Naive thymus-derived CD4-positive, alpha-beta T cell (primary cell): ENCODE measurements around the gene TFDP1. TPM values are rescaled to one million over a fixed set of nuclear protein-coding genes. Genes with fewer than 3 reads are reported as not detected.

ENCODE experiments used
- ATAC-seq: fragments of 150-1000 bp; cut with Tn5 transposase; 2 replicates; pipeline ENCODE4 v1.10.0; 2021; ENCODE audit warnings: mild to moderate bottlenecking, moderate library complexity
- CTCF ChIA-PET: fragments of 350-600 bp; sonication (Branson Sonifier 250); formaldehyde crosslinking; loops from one replicate; lab custom pipeline; 2021; ENCODE audit warnings: antibody characterized with exemption; lab: Charles Lee
- POLR2A ChIA-PET: fragments of 350-600 bp; sonication (Branson Sonifier 250); formaldehyde crosslinking; loops from one replicate; lab custom pipeline; 2021; ENCODE audit warnings: antibody characterized with exemption, inconsistent platforms; lab: Charles Lee
- DNase-seq, 9 donors: peaks; one replicate each; pipeline versions ENCODE4 v3.0.0 to v3.0.0-alpha.2; 2020 to 2022; ENCODE audit warnings: mixed read lengths in 1 of 9
- H3K27ac ChIP-seq: one replicate; pipeline ENCODE4 v1.7.0; 2013; ENCODE audit warnings: mild to moderate bottlenecking, low read depth, low read length, moderate library complexity
- H3K27me3 ChIP-seq, 2 donors: one replicate each; pipeline ENCODE4 v1.7.0; 2013; ENCODE audit warnings: low read length in 2 of 2, mild to moderate bottlenecking in 2 of 2, moderate library complexity in 2 of 2; ENCODE audit not compliant: control insufficient read depth in 2 of 2, insufficient read depth in 2 of 2
- H3K36me3 ChIP-seq, 3 experiments: 1 replicate in 2 of 3; 2 replicates in 1 of 3; pipeline ENCODE4 v1.7.0; 2013; ENCODE audit warnings: low read length in 3 of 3, mild to moderate bottlenecking in 3 of 3, moderate library complexity in 1 of 3; ENCODE audit not compliant: insufficient read depth in 3 of 3, control insufficient read depth in 2 of 3
- H3K4me1 ChIP-seq, 2 donors: one replicate each; pipeline ENCODE4 v1.7.0; 2013; ENCODE audit warnings: low read length in 2 of 2, mild to moderate bottlenecking in 2 of 2, moderate library complexity in 1 of 2; ENCODE audit not compliant: control insufficient read depth in 2 of 2, insufficient read depth in 2 of 2
- H3K4me3 ChIP-seq: 2 replicates; pipeline ENCODE4 v1.7.0; 2013; ENCODE audit warnings: mild to moderate bottlenecking, low read length
- H3K9me3 ChIP-seq, 3 experiments: 1 replicate in 2 of 3; 2 replicates in 1 of 3; pipeline ENCODE4 v1.7.0; 2013; ENCODE audit warnings: low read length in 3 of 3; ENCODE audit not compliant: control insufficient read depth in 2 of 3
- H3K27ac Mint-ChIP-seq, 9 donors: one replicate each; pipeline ENCODE4 v1.8.0; 2020 to 2022; ENCODE audit warnings: mixed read lengths in 9 of 9, mild to moderate bottlenecking in 8 of 9, moderate library complexity in 5 of 9, inconsistent platforms in 2 of 9
- H3K27me3 Mint-ChIP-seq, 5 donors: one replicate each; pipeline ENCODE4 v1.8.0; 2021 to 2022; ENCODE audit warnings: mixed read lengths in 5 of 5, mild to moderate bottlenecking in 1 of 5
- H3K36me3 Mint-ChIP-seq, 5 donors: one replicate each; pipeline ENCODE4 v1.8.0; 2020 to 2022; ENCODE audit warnings: mixed read lengths in 5 of 5, mild to moderate bottlenecking in 3 of 5, inconsistent platforms in 1 of 5
- H3K4me1 Mint-ChIP-seq, 7 donors: one replicate each; pipeline ENCODE4 v1.8.0; 2020 to 2022; ENCODE audit warnings: mixed read lengths in 7 of 7, mild to moderate bottlenecking in 3 of 7, inconsistent platforms in 1 of 7
- H3K4me3 Mint-ChIP-seq, 10 donors: one replicate each; pipeline ENCODE4 v1.8.0; 2020 to 2022; ENCODE audit warnings: mild to moderate bottlenecking in 10 of 10, mixed read lengths in 10 of 10, moderate library complexity in 6 of 10, inconsistent platforms in 2 of 10
- H3K9me3 Mint-ChIP-seq, 11 donors: one replicate each; pipeline ENCODE4 v1.8.0; 2020 to 2022; ENCODE audit warnings: mixed read lengths in 11 of 11, mild to moderate bottlenecking in 4 of 11, inconsistent platforms in 1 of 11, moderate library complexity in 1 of 11
- intact Hi-C, 2 donors: fragments of 100-400 bp; cut with micrococcal nuclease; formaldehyde crosslinking; loops; one replicate each; pipeline ENCODE4 v1.15.1; 2023
- polyA plus RNA-seq, 2 donors: library from polyadenylated mRNA; unstranded; fragments of 300-500 nt; fragmentation: Illumina TruSeq; gene quantifications; one replicate each; pipeline ENCODE4 v1.2.3, GENCODE V29; 2021
- total RNA-seq, 6 experiments: library from RNA in 5 of 6; stranded (reverse) in 5 of 6; gene quantifications; 1 replicate in 5 of 6; 2 replicates in 1 of 6; pipeline ENCODE4 v1.2.3 and lab custom pipeline; 2021 to 2026

The TFDP1 gene
- total and polyA plus RNA-seq, 7 experiments from 2014 or later: 21.4 to 127 (median 43.1) TPM

- peaks cover 0 to 7% (median 0%) of the 10 kb centered on the region in 3 experiments for H3K36me3 ChIP-seq
- H3K27ac Mint-ChIP-seq: peak overlapping the region in 2 of 9 donors; percentile 34 to 43
- no peak overlapping the region for H3K4me3 ChIP-seq
- H3K27me3 ChIP-seq: no peaks in the 10 kb centered on the region
- ChIA-PET CTCF (no interaction called here), POLR2A (no interaction called here)
- H3K4me1 ChIP-seq: no peaks in the 10 kb centered on the region
- peak in 1 of 9 donors; percentile 17 for DNase-seq
- intact Hi-C loops: no loop called here
- peak; percentile 87 for ATAC-seq
- no peaks in the 10 kb centered on the region for H3K9me3 Mint-ChIP-seq
- H3K27me3 Mint-ChIP-seq: no peaks in the 10 kb centered on the region
- H3K9me3 ChIP-seq: no peaks in the 10 kb centered on the region
- H3K36me3 Mint-ChIP-seq: peaks cover 4 to 38% (median 5%) of the 10 kb centered on the region in 5 donors
- H3K27ac ChIP-seq: no peak overlapping the region
- H3K4me3 Mint-ChIP-seq: no peak overlapping the region
- peaks cover 11 to 38% (median 29%) of the 10 kb centered on the region in 7 donors for H3K4me1 Mint-ChIP-seq
Observed at GRCh38 chr13:113607056-113607888, 22.7 kb downstream of the TFDP1 start.

GRCh38 chr13:113607889-113608635 lies 23.5 kb downstream of the TFDP1 start:
- H3K4me3 ChIP-seq: no peak overlapping the region
- H3K27me3 ChIP-seq: no peaks in the 10 kb centered on the region
- POLR2A ChIA-PET: no interaction called here
- no peaks in the 10 kb centered on the region for H3K9me3 ChIP-seq
- intact Hi-C loops: no loop called here
- peaks cover 0 to 7% (median 0%) of the 10 kb centered on the region in 3 experiments for H3K36me3 ChIP-seq
- no peak for DNase-seq
- Mint-ChIP-seq H3K9me3 (no peaks in the 10 kb centered on the region), H3K36me3 (peaks cover 4 to 39% (median 7%) of the 10 kb centered on the region in 5 donors), H3K27ac (peak overlapping the region in 3 of 9 donors; percentile 36 to 81 (median 74)), H3K27me3 (no peaks in the 10 kb centered on the region), H3K4me3 (no peak overlapping the region), H3K4me1 (peaks cover 11 to 32% (median 25%) of the 10 kb centered on the region in 7 donors)
- H3K27ac ChIP-seq: no peak overlapping the region
- CTCF ChIA-PET: no interaction called here
- ATAC-seq: peak; percentile 36
- no peaks in the 10 kb centered on the region for H3K4me1 ChIP-seq

GRCh38 chr13:113608967-113609533 lies 24.5 kb downstream of the TFDP1 start:
- no peaks in the 10 kb centered on the region for H3K27me3 ChIP-seq
- H3K4me3 ChIP-seq: no peak overlapping the region
- ChIA-PET CTCF (no interaction called here), POLR2A (no interaction called here)
- no peaks in the 10 kb centered on the region for H3K4me1 ChIP-seq
- DNase-seq: no peak
- no peak for ATAC-seq
- no peaks in the 10 kb centered on the region for H3K27me3 Mint-ChIP-seq
- peaks cover 0 to 7% (median 0%) of the 10 kb centered on the region in 3 experiments for H3K36me3 ChIP-seq
- no peak overlapping the region for H3K27ac ChIP-seq
- peaks cover 11 to 31% (median 24%) of the 10 kb centered on the region in 7 donors for H3K4me1 Mint-ChIP-seq
- no peaks in the 10 kb centered on the region for H3K9me3 ChIP-seq
- no peak overlapping the region for H3K4me3 Mint-ChIP-seq
- intact Hi-C loops: no loop called here
- H3K27ac Mint-ChIP-seq: peak overlapping the region in 2 of 9 donors; percentile 68 to 81
- no peaks in the 10 kb centered on the region for H3K9me3 Mint-ChIP-seq
- peaks cover 4 to 39% (median 7%) of the 10 kb centered on the region in 5 donors for H3K36me3 Mint-ChIP-seq

GRCh38 chr13:113609616-113610015 lies 25.1 kb downstream of the TFDP1 start:
- Mint-ChIP-seq H3K4me1 (peaks cover 11 to 29% (median 24%) of the 10 kb centered on the region in 7 donors), H3K27ac (no peak overlapping the region), H3K4me3 (no peak overlapping the region), H3K9me3 (no peaks in the 10 kb centered on the region), H3K36me3 (peaks cover 4 to 39% (median 7%) of the 10 kb centered on the region in 5 donors), H3K27me3 (no peaks in the 10 kb centered on the region)
- Histone ChIP-seq H3K4me1 (no peaks in the 10 kb centered on the region), H3K4me3 (no peak overlapping the region), H3K36me3 (peaks cover 0 to 12% (median 0%) of the 10 kb centered on the region in 3 experiments), H3K27ac (no peak overlapping the region), H3K27me3 (no peaks in the 10 kb centered on the region), H3K9me3 (no peaks in the 10 kb centered on the region)
- ATAC-seq (no peak), DNase-seq (no peak)
- POLR2A ChIA-PET: no interaction called here
- intact Hi-C loops: no loop called here
- CTCF ChIA-PET: no interaction called here

GRCh38 chr13:113610266-113610665 lies 25.7 kb downstream of the TFDP1 start:
- Mint-ChIP-seq H3K27ac (peak overlapping the region in 1 of 9 donors; percentile 67), H3K4me3 (no peak overlapping the region), H3K4me1 (peaks cover 6 to 22% (median 18%) of the 10 kb centered on the region in 7 donors), H3K9me3 (no peaks in the 10 kb centered on the region), H3K27me3 (no peaks in the 10 kb centered on the region), H3K36me3 (peaks cover 4 to 33% (median 7%) of the 10 kb centered on the region in 5 donors)
- H3K4me1 ChIP-seq: no peaks in the 10 kb centered on the region
- H3K4me3 ChIP-seq: no peak overlapping the region
- DNase-seq: no peak
- intact Hi-C loops: no loop called here
- ATAC-seq: no peak
- H3K36me3 ChIP-seq: peaks cover 0 to 12% (median 0%) of the 10 kb centered on the region in 3 experiments
- ChIA-PET CTCF (no interaction called here), POLR2A (no interaction called here)
- no peaks in the 10 kb centered on the region for H3K27me3 ChIP-seq
- H3K27ac ChIP-seq: no peak overlapping the region
- no peaks in the 10 kb centered on the region for H3K9me3 ChIP-seq

GRCh38 chr13:113611996-113612395 lies 27.4 kb downstream of the TFDP1 start:
- peak overlapping the region in 1 of 9 donors; percentile 36 for H3K27ac Mint-ChIP-seq
- Histone ChIP-seq H3K27me3 (no peaks in the 10 kb centered on the region), H3K4me1 (no peaks in the 10 kb centered on the region), H3K36me3 (peaks cover 0 to 12% (median 0%) of the 10 kb centered on the region in 3 experiments), H3K9me3 (no peaks in the 10 kb centered on the region), H3K4me3 (no peak overlapping the region), H3K27ac (no peak overlapping the region)
- H3K4me1 Mint-ChIP-seq: peaks cover 4 to 16% (median 10%) of the 10 kb centered on the region in 7 donors
- H3K9me3 Mint-ChIP-seq: no peaks in the 10 kb centered on the region
- no peak overlapping the region for H3K4me3 Mint-ChIP-seq
- DNase-seq (no peak), ATAC-seq (no peak)
- intact Hi-C loops: no loop called here
- ChIA-PET CTCF (no interaction called here), POLR2A (no interaction called here)
- no peaks in the 10 kb centered on the region for H3K27me3 Mint-ChIP-seq
- peaks cover 4 to 25% (median 7%) of the 10 kb centered on the region in 5 donors for H3K36me3 Mint-ChIP-seq
